Left lung (tissue), 10 donors: ENCODE measurements around the gene FAM118B. TPM values are rescaled to one million over a fixed set of nuclear protein-coding genes. Genes with fewer than 3 reads are reported as not detected.

Experiments used
- ATAC-seq: fragments of 200-7000 bp; cut with Tn5 transposase; one replicate; pipeline ENCODE4 v1.9.1; 2020; ENCODE audit warnings: moderate library complexity
- DNase-seq, 4 donors: peaks; one replicate each; pipeline ENCODE4 v3.0.0-alpha.2; 2013 to 2020
- H3K27ac ChIP-seq, 2 donors: fragments of 200-600 bp; sonication (generic) in 1 of 2; one replicate each; pipeline versions ENCODE4 v1.5.0 to v1.8.0; 2020 to 2021
- H3K27me3 ChIP-seq, 2 donors: fragments of 200-600 bp; sonication (generic) in 1 of 2; one replicate each; pipeline versions ENCODE4 v1.5.0 to v1.8.0; 2020 to 2021
- H3K36me3 ChIP-seq, 2 donors: fragments of 200-600 bp; sonication (generic) in 1 of 2; one replicate each; pipeline versions ENCODE4 v1.5.0 to v1.8.0; 2020 to 2021
- H3K4me1 ChIP-seq, 2 donors: fragments of 200-600 bp; one replicate each; pipeline ENCODE4 v1.8.0; 2021
- H3K4me3 ChIP-seq, 2 donors: fragments of 200-600 bp; sonication (generic) in 1 of 2; one replicate each; pipeline versions ENCODE4 v1.5.0 to v1.8.0; 2020 to 2021; ENCODE audit warnings: mild to moderate bottlenecking in 1 of 2
- H3K9me3 ChIP-seq, 2 donors: fragments of 200-600 bp; sonication (generic) in 1 of 2; one replicate each; pipeline versions ENCODE4 v1.5.0 to v1.8.0; 2020 to 2021
- intact Hi-C, 2 donors: fragments of 100-400 bp; cut with DNase I; formaldehyde crosslinking; loops; one replicate each; pipeline versions ENCODE4 v1.11.2 to v1.14.2; 2022
- polyA plus RNA-seq, 6 donors: library from polyadenylated mRNA; unstranded; fragments of 120-200 nt; gene quantifications; one replicate each; pipeline ENCODE4 v1.2.1, GENCODE V29; 2013; ENCODE audit not compliant: insufficient read length in 6 of 6
- total RNA-seq, 2 donors: library from RNA; stranded (reverse); fragmentation: NEBNext Ultra II Directional; extraction: Animal tissue kit (Norgen Biotek cat#: 25700); gene quantifications; one replicate each; pipeline ENCODE4 v1.2.1, GENCODE V29; 2021
- TF ChIP-seq, protein P1 (sequence below), 2 donors: fragments of 200-600 bp; sonication (generic) in 1 of 2; IDR thresholded peaks; one replicate each; pipeline versions ENCODE4 v1.5.0 to v1.8.0; 2021; ENCODE audit warnings: antibody characterized with exemption in 2 of 2
- donor health status: DM: no; HTN: yes; CAD: no.
- donor health status: DM: no; HTN: no; CAD: no.

FAM118B gene
- total and polyA plus RNA-seq, 8 donors = 23.7 to 34.9 (median 28.5) TPM

DNA sequence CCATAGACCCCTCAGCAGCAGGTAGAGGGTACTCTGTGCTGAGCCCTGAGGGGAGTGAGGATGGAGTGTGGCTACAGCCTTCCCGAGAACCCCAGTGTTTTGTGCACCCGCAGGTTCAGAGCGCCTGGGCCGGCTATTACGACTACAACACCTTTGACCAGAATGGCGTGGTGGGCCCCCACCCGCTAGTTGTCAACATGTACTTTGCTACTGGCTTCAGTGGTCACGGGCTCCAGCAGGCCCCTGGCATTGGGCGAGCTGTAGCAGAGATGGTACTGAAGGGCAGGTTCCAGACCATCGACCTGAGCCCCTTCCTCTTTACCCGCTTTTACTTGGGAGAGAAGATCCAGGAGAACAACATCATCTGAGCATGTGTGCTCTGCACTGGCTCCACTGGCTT lies 65.7 kb downstream of the FAM118B start:
- Histone ChIP-seq H3K9me3 (no peaks in the 10 kb centered on the region), H3K4me1 (peaks cover 8 to 22% of the 10 kb centered on the region in 2 donors), H3K27me3 (no peaks in the 10 kb centered on the region), H3K4me3 (no peak overlapping the region), H3K27ac (no peak overlapping the region), H3K36me3 (peaks cover 3 to 49% of the 10 kb centered on the region in 2 donors)
- intact Hi-C loops = no loop called here
- DNase-seq (no peak), ATAC-seq (no peak)
- TF ChIP-seq, protein P1, sequence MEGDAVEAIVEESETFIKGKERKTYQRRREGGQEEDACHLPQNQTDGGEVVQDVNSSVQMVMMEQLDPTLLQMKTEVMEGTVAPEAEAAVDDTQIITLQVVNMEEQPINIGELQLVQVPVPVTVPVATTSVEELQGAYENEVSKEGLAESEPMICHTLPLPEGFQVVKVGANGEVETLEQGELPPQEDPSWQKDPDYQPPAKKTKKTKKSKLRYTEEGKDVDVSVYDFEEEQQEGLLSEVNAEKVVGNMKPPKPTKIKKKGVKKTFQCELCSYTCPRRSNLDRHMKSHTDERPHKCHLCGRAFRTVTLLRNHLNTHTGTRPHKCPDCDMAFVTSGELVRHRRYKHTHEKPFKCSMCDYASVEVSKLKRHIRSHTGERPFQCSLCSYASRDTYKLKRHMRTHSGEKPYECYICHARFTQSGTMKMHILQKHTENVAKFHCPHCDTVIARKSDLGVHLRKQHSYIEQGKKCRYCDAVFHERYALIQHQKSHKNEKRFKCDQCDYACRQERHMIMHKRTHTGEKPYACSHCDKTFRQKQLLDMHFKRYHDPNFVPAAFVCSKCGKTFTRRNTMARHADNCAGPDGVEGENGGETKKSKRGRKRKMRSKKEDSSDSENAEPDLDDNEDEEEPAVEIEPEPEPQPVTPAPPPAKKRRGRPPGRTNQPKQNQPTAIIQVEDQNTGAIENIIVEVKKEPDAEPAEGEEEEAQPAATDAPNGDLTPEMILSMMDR (IDR thresholded peaks at IDR 0.05) = no peak

DNA sequence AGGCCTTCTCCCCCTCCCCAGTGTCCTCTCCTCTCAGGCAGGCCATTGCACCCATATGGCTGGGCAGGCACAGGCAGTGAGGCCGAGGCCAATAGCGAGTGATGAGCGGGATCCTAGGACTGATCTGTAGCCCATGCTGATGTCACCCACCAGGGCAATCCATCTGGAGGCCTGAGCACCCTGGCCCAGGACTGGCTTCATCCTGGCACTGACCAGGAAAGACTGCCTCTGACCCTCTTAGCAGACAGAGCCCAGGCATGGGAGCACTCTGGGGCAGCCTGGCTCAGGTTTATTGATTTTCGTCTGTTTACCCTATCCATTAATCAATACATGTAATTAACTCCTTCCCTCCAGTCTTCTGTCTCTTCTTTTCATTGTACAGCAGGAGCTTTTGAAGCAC lies 66.2 kb downstream of the FAM118B start:
- no peak for ATAC-seq

DNA sequence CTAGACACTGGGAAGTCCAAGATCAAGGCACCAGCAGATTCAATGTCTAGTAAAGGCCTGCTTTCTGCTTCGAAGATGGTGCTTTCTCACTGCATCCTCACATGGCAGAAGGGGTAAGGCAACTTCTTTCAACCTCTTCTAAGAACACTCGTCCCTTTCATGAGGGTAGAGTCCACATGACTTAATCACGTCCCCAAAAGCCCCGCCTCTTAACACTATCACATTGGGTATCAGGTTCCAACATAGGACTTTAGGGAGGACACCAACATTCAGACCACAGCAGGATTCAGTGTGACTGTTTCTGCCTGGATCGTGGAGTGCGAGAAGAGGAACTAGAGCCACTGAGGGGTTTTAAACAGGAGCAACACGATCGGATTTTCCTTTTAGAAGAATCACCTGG lies 67.6 kb downstream of the FAM118B start:
- no peak overlapping the region for H3K4me3 ChIP-seq
- H3K27ac ChIP-seq = peak overlapping the region in 1 of 2 donors; percentile 98
- intact Hi-C loops = no loop called here
- TF ChIP-seq, protein P1 (IDR thresholded peaks at IDR 0.05) = no peak
- DNase-seq (no peak), ATAC-seq (no peak)
- H3K27me3 ChIP-seq = no peaks in the 10 kb centered on the region
- no peaks in the 10 kb centered on the region for H3K9me3 ChIP-seq
- peaks cover 0 to 33% of the 10 kb centered on the region in 2 donors for H3K36me3 ChIP-seq
- H3K4me1 ChIP-seq = peaks cover 13 to 35% of the 10 kb centered on the region in 2 donors

More for the DNA sequence above, 66.2 kb downstream of the FAM118B start:
- Histone ChIP-seq H3K27me3 (no peaks in the 10 kb centered on the region), H3K4me3 (no peak overlapping the region), H3K4me1 (peaks cover 10 to 27% of the 10 kb centered on the region in 2 donors), H3K36me3 (peaks cover 3 to 47% of the 10 kb centered on the region in 2 donors), H3K9me3 (no peaks in the 10 kb centered on the region), H3K27ac (no peak overlapping the region)
- DNase-seq = no peak
- TF ChIP-seq, protein P1 (IDR thresholded peaks at IDR 0.05) = no peak
- intact Hi-C loops = no loop called here

DNA sequence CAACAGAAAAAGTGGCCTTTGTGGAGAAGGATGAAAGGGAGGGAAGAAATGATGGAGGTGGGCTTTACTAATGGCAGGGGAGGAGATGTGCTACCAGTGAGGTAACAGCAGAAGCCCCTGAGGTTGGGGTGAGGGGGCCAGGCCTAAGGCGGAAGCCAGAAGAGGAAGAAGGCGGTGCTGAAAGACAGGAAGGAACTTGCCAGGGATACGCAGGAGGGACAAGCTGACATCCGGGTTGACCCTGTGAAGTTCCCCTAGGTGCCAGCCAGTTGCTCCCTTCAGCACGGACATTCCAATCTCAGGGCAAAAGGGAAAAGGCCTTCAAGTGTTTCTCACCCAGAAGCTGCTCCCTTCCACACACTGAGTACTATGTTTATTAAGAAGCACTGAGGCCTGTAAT lies 69.0 kb downstream of the FAM118B start:
- peak overlapping the region; percentile 36 to 98 for H3K27ac ChIP-seq
- ATAC-seq (no peak), DNase-seq (peak in 1 of 4 donors; percentile 58)
- H3K9me3 ChIP-seq = no peaks in the 10 kb centered on the region
- no peak overlapping the region for H3K4me3 ChIP-seq
- H3K36me3 ChIP-seq = peaks cover 0 to 19% of the 10 kb centered on the region in 2 donors
- H3K27me3 ChIP-seq = no peaks in the 10 kb centered on the region
- H3K4me1 ChIP-seq = peaks cover 19 to 47% of the 10 kb centered on the region in 2 donors
- TF ChIP-seq, protein P1 (IDR thresholded peaks at IDR 0.05) = no peak
- intact Hi-C loops = no loop called here

DNA sequence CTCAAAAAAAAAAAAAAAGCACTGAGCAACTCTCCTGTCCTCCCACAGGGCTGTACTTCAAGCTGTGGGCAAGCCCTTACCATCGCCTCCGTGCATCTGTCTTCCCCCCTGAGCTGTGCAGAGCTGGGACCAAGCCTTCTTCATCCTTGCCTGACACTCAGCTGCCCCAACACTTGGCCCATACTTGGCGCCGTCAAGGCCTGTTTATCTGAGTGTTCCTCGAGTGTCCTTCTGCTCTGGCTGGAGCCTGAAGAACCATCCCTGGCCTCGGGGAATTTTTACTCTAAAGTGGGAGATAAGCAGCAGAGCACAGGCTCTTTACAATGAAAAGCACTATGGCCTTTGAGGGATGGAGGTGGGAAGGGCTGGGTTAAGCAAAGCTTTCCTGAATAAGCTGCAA lies 69.7 kb downstream of the FAM118B start:
- Histone ChIP-seq H3K9me3 (no peaks in the 10 kb centered on the region), H3K36me3 (peaks cover 0 to 15% of the 10 kb centered on the region in 2 donors), H3K4me1 (peaks cover 19 to 47% of the 10 kb centered on the region in 2 donors), H3K27me3 (no peaks in the 10 kb centered on the region), H3K27ac (peak overlapping the region in 1 of 2 donors; percentile 98), H3K4me3 (no peak overlapping the region)
- peak; percentile 67 for ATAC-seq
- TF ChIP-seq, protein P1 (IDR thresholded peaks at IDR 0.05) = no peak
- intact Hi-C loops = no loop called here
- DNase-seq = peak in 2 of 4 donors; percentile 44 to 74
